Endodermal cell (in vitro differentiated cells): ENCODE measurements around the gene C17orf75. TPM values are rescaled to one million over a fixed set of nuclear protein-coding genes. Genes with fewer than 3 reads are reported as not detected.

Experiments
- DNase-seq: peaks from one replicate; pipeline ENCODE4 v3.0.0-alpha.2; 2017
- H3K27ac ChIP-seq: 2 replicates; pipeline ENCODE4 v1.5.1; 2013; ENCODE audit warnings: mild to moderate bottlenecking, low read depth, low read length, moderate library complexity
- H3K27me3 ChIP-seq: 2 replicates; pipeline ENCODE4 v1.6.1; 2013; ENCODE audit warnings: mild to moderate bottlenecking, low read length, moderate library complexity; ENCODE audit not compliant: insufficient read depth, control insufficient read depth, poor library complexity, severe bottlenecking
- H3K36me3 ChIP-seq: 2 replicates; pipeline ENCODE4 v1.7.0; 2013; ENCODE audit warnings: mild to moderate bottlenecking, low read length, moderate library complexity; ENCODE audit not compliant: control insufficient read depth, insufficient read depth
- H3K4me1 ChIP-seq: one replicate; pipeline ENCODE4 v1.7.0; 2013; ENCODE audit warnings: low read length; ENCODE audit not compliant: control insufficient read depth, insufficient read depth
- H3K4me3 ChIP-seq: 2 replicates; pipeline ENCODE4 v1.5.1; 2013; ENCODE audit warnings: mild to moderate bottlenecking, low read length, moderate library complexity
- H3K9ac ChIP-seq: 2 replicates; pipeline ENCODE4 v1.6.1; 2013; ENCODE audit warnings: mild to moderate bottlenecking, low read length, moderate library complexity; ENCODE audit not compliant: poor library complexity, severe bottlenecking; ENCODE audit errors: extremely low read depth
- H3K9me3 ChIP-seq: 2 replicates; pipeline ENCODE4 v1.6.1; 2013; ENCODE audit warnings: mild to moderate bottlenecking, low read length, moderate library complexity; ENCODE audit not compliant: control insufficient read depth
- H3K27ac Mint-ChIP-seq: 2 replicates; pipeline ENCODE4 v1.8.0; 2020; ENCODE audit warnings: mixed read lengths
- H3K27me3 Mint-ChIP-seq: 2 replicates; pipeline ENCODE4 v1.8.0; 2021; ENCODE audit warnings: mild to moderate bottlenecking, mixed read lengths; ENCODE audit not compliant: insufficient read depth
- H3K36me3 Mint-ChIP-seq: 2 replicates; pipeline ENCODE4 v1.8.0; 2020; ENCODE audit warnings: low read depth, mixed read lengths
- H3K4me1 Mint-ChIP-seq: 2 replicates; pipeline ENCODE4 v1.8.0; 2020; ENCODE audit warnings: mixed read lengths
- H3K4me3 Mint-ChIP-seq: 2 replicates; pipeline ENCODE4 v1.8.0; 2020; ENCODE audit warnings: mild to moderate bottlenecking, moderate library complexity, mixed read lengths
- H3K9me3 Mint-ChIP-seq: 2 replicates; pipeline ENCODE4 v1.8.0; 2020; ENCODE audit warnings: mild to moderate bottlenecking, mixed read lengths
- CTCF ChIP-seq: fragments of 200-600 bp; sonication (generic); conservative IDR thresholded peaks from 2 replicates; pipeline ENCODE4 v1.5.0; 2021; ENCODE audit warnings: antibody characterized with exemption, mild to moderate bottlenecking
- WGBS, 2 experiments: methylation state at CpG; one replicate each; pipeline versions ENCODE4 v1.1.5 to v1.1.7; 2013; ENCODE audit warnings: missing lambda C conversion rate in 2 of 2, mixed read lengths in 1 of 2; ENCODE audit not compliant: insufficient coverage in 1 of 2, insufficient read length in 1 of 2; 5-methylcytosine and 5-hydroxymethylcytosine counted together
- total RNA-seq, 2 donors: library from RNA; stranded (reverse); fragmentation: NEBNext Ultra II Directional in 1 of 2; extraction: Animal tissue kit (Norgen Biotek cat#: 25700) in 1 of 2; gene quantifications; 2 replicates in 1 of 2; 3 replicates in 1 of 2; pipeline ENCODE4 v1.2.1, GENCODE V29; 2021

C17orf75 gene
- total RNA-seq, 2 donors from 2014 or later: 33.7 to 52.2 TPM

GRCh38 chr17:32311028-32311536 is 30.9 kb downstream of the C17orf75 start:
- Histone ChIP-seq H3K9ac (no peak overlapping the region), H3K27me3 (no peaks in the 10 kb centered on the region), H3K27ac (peak overlapping the region; percentile 60), H3K4me3 (no peak overlapping the region), H3K9me3 (no peaks in the 10 kb centered on the region), H3K4me1 (no peaks in the 10 kb centered on the region), H3K36me3 (no peaks in the 10 kb centered on the region)
- peaks cover 9% of the 10 kb centered on the region for H3K27me3 Mint-ChIP-seq
- DNase-seq: peak; percentile 71
- 35 to 36% methylated on average over 5 to 9 of the region's 9 CpGs for WGBS, 2 experiments
- no peak overlapping the region for H3K27ac Mint-ChIP-seq
- H3K36me3 Mint-ChIP-seq: no peaks in the 10 kb centered on the region
- no peaks in the 10 kb centered on the region for H3K9me3 Mint-ChIP-seq
- H3K4me1 Mint-ChIP-seq: peaks cover 15% of the 10 kb centered on the region
- TF ChIP-seq CTCF: no peak
- H3K4me3 Mint-ChIP-seq: peak overlapping the region; percentile 8

GRCh38 chr17:32307658-32308057 is 34.3 kb downstream of the C17orf75 start:
- Histone ChIP-seq H3K36me3 (no peaks in the 10 kb centered on the region), H3K4me1 (no peaks in the 10 kb centered on the region), H3K9ac (no peak overlapping the region), H3K27me3 (no peaks in the 10 kb centered on the region), H3K27ac (no peak overlapping the region), H3K9me3 (no peaks in the 10 kb centered on the region), H3K4me3 (no peak overlapping the region)
- no peak for DNase-seq
- no peaks in the 10 kb centered on the region for H3K27me3 Mint-ChIP-seq
- TF ChIP-seq CTCF: no peak
- H3K9me3 Mint-ChIP-seq: no peaks in the 10 kb centered on the region
- H3K36me3 Mint-ChIP-seq: no peaks in the 10 kb centered on the region
- WGBS, 2 experiments: 63 to 86% methylated on average over 1 to 3 of the region's 4 CpGs
- H3K4me1 Mint-ChIP-seq: peaks cover 31% of the 10 kb centered on the region
- no peak overlapping the region for H3K27ac Mint-ChIP-seq
- no peak overlapping the region for H3K4me3 Mint-ChIP-seq

- Histone ChIP-seq H3K27me3 (no peaks in the 10 kb centered on the region), H3K4me3 (no peak overlapping the region), H3K4me1 (no peaks in the 10 kb centered on the region), H3K27ac (peak overlapping the region; percentile 32), H3K9ac (no peak overlapping the region), H3K9me3 (no peaks in the 10 kb centered on the region), H3K36me3 (no peaks in the 10 kb centered on the region)
- peaks cover 25% of the 10 kb centered on the region for H3K4me1 Mint-ChIP-seq
- no peak for TF ChIP-seq CTCF
- no peaks in the 10 kb centered on the region for H3K36me3 Mint-ChIP-seq
- H3K27me3 Mint-ChIP-seq: no peaks in the 10 kb centered on the region
- peak overlapping the region; percentile 61 for H3K27ac Mint-ChIP-seq
- DNase-seq: peak; percentile 65
- H3K4me3 Mint-ChIP-seq: no peak overlapping the region
- H3K9me3 Mint-ChIP-seq: no peaks in the 10 kb centered on the region
- WGBS, 2 experiments: 79 to 87% methylated on average over 6 to 9 of the region's 9 CpGs
These were observed 36.9 kb downstream of the C17orf75 start for GRCh38 chr17:32305049-32305448.
